GM12878 (cell line): Measurements from ENCODE around the gene CLC.

Experiments
- CTCF ChIP-seq, 3 experiments: IDR thresholded peaks in 2 of 3; conservative IDR thresholded peaks in 1 of 3; 2 replicates each; pipeline ENCODE4 v1.5.1; 2011; ENCODE audit warnings: low read depth in 3 of 3, low read length in 3 of 3, mild to moderate bottlenecking in 3 of 3, control low read depth in 2 of 3, moderate library complexity in 2 of 3, inconsistent platforms in 1 of 3, mixed read lengths in 1 of 3; ENCODE audit not compliant: control insufficient read depth in 2 of 3, insufficient read depth in 1 of 3; ENCODE audit errors: extremely low read depth in 1 of 3
- ESRRA ChIP-seq: IDR thresholded peaks from 2 replicates; pipeline ENCODE4 v1.6.1; 2012; ENCODE audit warnings: mild to moderate bottlenecking, low read length, improper control_type of control experiment
- EZH2 ChIP-seq: IDR thresholded peaks from 2 replicates; pipeline ENCODE4 v1.6.1; 2012; ENCODE audit warnings: low read depth, mild to moderate bottlenecking, control low read depth, inconsistent platforms, low read length, borderline replicate concordance; ENCODE audit not compliant: control insufficient read depth
- JUNB ChIP-seq: IDR thresholded peaks from 2 replicates; pipeline ENCODE4 v1.6.1; 2016; ENCODE audit warnings: antibody characterized with exemption, mild to moderate bottlenecking
- MTA2 ChIP-seq: fragments of 450-650 bp; IDR thresholded peaks from 2 replicates; pipeline ENCODE4 v1.6.1; 2016; ENCODE audit warnings: low read depth, mild to moderate bottlenecking, moderate library complexity
- MXI1 ChIP-seq: fragments of 150-350 bp; IDR thresholded peaks from 2 replicates; pipeline ENCODE4 v1.6.1; 2011; ENCODE audit warnings: low read depth, mild to moderate bottlenecking, inconsistent platforms, low read length, improper control_type of control experiment
- SREBF2 ChIP-seq: IDR thresholded peaks from 2 replicates; pipeline ENCODE4 v1.6.1; 2012; ENCODE audit warnings: mild to moderate bottlenecking, low read length
- USF1 ChIP-seq: IDR thresholded peaks from 2 replicates; pipeline ENCODE4 v1.6.1; 2011; ENCODE audit warnings: borderline replicate concordance, low read depth, mild to moderate bottlenecking, moderate library complexity, mixed read lengths, low read length; ENCODE audit not compliant: insufficient read depth; ENCODE audit errors: extremely low read length
- ZBTB33 ChIP-seq: fragments of 450-650 bp; IDR thresholded peaks from 2 replicates; pipeline ENCODE4 v1.6.1; 2017; ENCODE audit warnings: mild to moderate bottlenecking
- ZSCAN29 ChIP-seq: fragments of 450-650 bp; IDR thresholded peaks from 2 replicates; pipeline ENCODE4 v1.6.1; 2017; ENCODE audit warnings: mild to moderate bottlenecking, moderate library complexity
- TF ChIP-seq, protein P1 (sequence below): fragments of 450-650 bp; formaldehyde crosslinking; IDR thresholded peaks from 2 replicates; pipeline ENCODE4 v1.4.0; 2022; ENCODE audit warnings: mild to moderate bottlenecking, moderate library complexity
- TF ChIP-seq, protein P2 (sequence below): IDR thresholded peaks from 2 replicates; pipeline ENCODE4 v1.6.1; 2012; ENCODE audit warnings: low read depth, low read length, improper control_type of control experiment

DNA sequence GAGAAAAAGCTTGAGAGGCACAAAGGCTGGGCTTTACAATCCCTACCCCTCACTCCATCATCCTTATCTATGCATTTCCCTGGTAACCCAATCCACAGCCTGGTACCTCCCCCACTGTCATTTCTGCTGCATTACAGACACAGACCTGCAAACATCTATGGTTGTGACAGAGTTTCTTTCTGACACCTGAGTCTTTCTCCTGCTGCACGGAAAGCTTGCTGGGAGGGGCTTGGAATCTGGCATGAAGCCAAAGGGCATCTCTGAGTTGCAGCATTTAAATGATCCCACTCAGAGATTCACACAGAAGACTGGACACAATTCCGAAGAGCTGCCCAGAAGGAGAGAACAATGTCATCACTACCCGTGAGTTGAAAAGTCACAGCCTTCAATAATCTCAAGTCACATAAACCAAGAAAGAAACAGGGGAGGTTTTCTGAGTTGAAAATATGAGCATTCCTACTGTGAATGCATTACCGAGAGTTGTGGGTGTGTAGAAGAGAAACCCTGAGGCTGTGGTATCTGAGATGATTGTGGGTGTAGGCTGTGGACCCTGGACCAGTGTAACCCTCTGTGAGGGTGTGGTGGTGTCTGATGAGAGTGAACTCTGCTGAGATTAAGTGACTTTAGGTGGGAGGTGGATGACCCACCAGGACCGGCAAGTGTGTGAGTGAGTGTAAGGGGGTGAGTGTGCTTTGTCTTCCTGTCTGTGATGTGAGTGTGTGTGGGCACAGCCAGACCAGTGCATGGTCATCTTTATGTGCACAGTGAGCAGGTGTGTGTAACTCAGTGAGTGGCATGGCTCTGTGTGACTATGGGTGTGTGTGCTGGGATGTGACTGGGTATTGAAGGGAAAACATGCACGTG lies 33.4 kb downstream of the CLC start, which contains the start of gene LGALS14:
- TF ChIP-seq, protein P1, sequence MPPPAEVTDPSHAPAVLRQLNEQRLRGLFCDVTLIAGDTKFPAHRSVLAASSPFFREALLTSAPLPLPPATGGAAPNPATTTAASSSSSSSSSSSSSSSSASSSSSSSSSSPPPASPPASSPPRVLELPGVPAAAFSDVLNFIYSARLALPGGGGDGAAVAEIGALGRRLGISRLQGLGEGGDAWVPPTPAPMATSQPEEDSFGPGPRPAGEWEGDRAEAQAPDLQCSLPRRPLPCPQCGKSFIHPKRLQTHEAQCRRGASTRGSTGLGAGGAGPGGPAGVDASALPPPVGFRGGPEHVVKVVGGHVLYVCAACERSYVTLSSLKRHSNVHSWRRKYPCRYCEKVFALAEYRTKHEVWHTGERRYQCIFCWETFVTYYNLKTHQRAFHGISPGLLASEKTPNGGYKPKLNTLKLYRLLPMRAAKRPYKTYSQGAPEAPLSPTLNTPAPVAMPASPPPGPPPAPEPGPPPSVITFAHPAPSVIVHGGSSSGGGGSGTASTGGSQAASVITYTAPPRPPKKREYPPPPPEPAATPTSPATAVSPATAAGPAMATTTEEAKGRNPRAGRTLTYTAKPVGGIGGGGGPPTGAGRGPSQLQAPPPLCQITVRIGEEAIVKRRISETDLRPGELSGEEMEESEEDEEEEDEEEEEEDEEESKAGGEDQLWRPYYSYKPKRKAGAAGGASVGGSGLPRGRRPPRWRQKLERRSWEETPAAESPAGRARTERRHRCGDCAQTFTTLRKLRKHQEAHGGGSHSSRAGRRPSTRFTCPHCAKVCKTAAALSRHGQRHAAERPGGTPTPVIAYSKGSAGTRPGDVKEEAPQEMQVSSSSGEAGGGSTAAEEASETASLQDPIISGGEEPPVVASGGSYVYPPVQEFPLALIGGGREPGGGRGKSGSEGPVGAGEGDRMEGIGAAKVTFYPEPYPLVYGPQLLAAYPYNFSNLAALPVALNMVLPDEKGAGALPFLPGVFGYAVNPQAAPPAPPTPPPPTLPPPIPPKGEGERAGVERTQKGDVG (CRISPR knock-in tag): no peak
- TF ChIP-seq JUNB: no peak
- no peak for TF ChIP-seq USF1
- peak; percentile 45; the same call in 1 of the 2 replicates for TF ChIP-seq MTA2
- TF ChIP-seq CTCF (IDR thresholded peaks at IDR 0.05 in 2 of 3, conservative IDR thresholded peaks at IDR 0.05 in 1 of 3; ENCODE audit: control insufficient read depth in 2 of 3, extremely low read depth in 1 of 3, insufficient read depth in 1 of 3, low read depth in 3 of 3, low read length in 3 of 3): no peak
- TF ChIP-seq ESRRA: no peak
- no peak for TF ChIP-seq ZBTB33
- no peak for TF ChIP-seq SREBF2
- TF ChIP-seq MXI1: no peak
- no peak for TF ChIP-seq EZH2
- TF ChIP-seq ZSCAN29: no peak
- TF ChIP-seq, protein P2, sequence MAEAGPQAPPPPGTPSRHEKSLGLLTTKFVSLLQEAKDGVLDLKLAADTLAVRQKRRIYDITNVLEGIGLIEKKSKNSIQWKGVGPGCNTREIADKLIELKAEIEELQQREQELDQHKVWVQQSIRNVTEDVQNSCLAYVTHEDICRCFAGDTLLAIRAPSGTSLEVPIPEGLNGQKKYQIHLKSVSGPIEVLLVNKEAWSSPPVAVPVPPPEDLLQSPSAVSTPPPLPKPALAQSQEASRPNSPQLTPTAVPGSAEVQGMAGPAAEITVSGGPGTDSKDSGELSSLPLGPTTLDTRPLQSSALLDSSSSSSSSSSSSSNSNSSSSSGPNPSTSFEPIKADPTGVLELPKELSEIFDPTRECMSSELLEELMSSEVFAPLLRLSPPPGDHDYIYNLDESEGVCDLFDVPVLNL: no peak
